B cell (primary cell): Measurements from ENCODE around the gene CALHM4. TPM values are rescaled to one million over a fixed set of nuclear protein-coding genes. Genes with fewer than 3 reads are reported as not detected.

Source experiments
- ATAC-seq: fragments of 200-7000 bp; cut with Tn5 transposase; one replicate; pipeline ENCODE4 v1.10.0; 2021; ENCODE audit warnings: low read depth, mild to moderate bottlenecking, moderate number of reproducible peaks, moderate library complexity
- CTCF ChIA-PET: fragments of 350-600 bp; sonication (Branson Sonifier 250); formaldehyde crosslinking; loops from one replicate; lab custom pipeline; 2021; ENCODE audit warnings: antibody characterized with exemption, inconsistent platforms; lab: Charles Lee
- POLR2A ChIA-PET: fragments of 350-600 bp; sonication (Branson Sonifier 250); formaldehyde crosslinking; loops from one replicate; lab custom pipeline; 2021; ENCODE audit warnings: antibody characterized with exemption; lab: Charles Lee
- DNase-seq: peaks from one replicate; pipeline ENCODE4 v3.0.0; 2013
- H2AFZ ChIP-seq: 2 replicates; pipeline ENCODE4 v1.6.1; 2012; ENCODE audit warnings: mild to moderate bottlenecking, low read depth, low read length; ENCODE audit not compliant: insufficient read depth, poor library complexity, severe bottlenecking
- H3K27ac ChIP-seq, 2 donors: 1 replicate in 1 of 2; 2 replicates in 1 of 2; pipeline ENCODE4 v1.5.1; 2012 to 2013; ENCODE audit warnings: low read length in 2 of 2, mild to moderate bottlenecking in 2 of 2, moderate library complexity in 1 of 2
- H3K27me3 ChIP-seq, 4 experiments: fragments of 200-600 bp in 1 of 4; sonication (generic) in 1 of 4; replicated peaks in 1 of 4; 1 replicate in 2 of 4; 2 replicates in 2 of 4; pipeline versions ENCODE4 v1.6.1 to v1.7.0; 2013 to 2016; ENCODE audit warnings: low read length in 3 of 4, mild to moderate bottlenecking in 2 of 4, mixed read lengths in 1 of 4, moderate library complexity in 1 of 4; ENCODE audit not compliant: insufficient read depth in 4 of 4, control insufficient read depth in 3 of 4; ENCODE audit errors: control extremely low read depth in 1 of 4
- H3K36me3 ChIP-seq, 2 experiments: replicated peaks in 1 of 2; 1 replicate in 1 of 2; 2 replicates in 1 of 2; pipeline versions ENCODE4 v1.6.1 to v1.7.1; 2013; ENCODE audit warnings: low read length in 1 of 2; ENCODE audit not compliant: insufficient read depth in 2 of 2, control insufficient read depth in 1 of 2; ENCODE audit errors: control extremely low read depth in 1 of 2, extremely low read depth in 1 of 2
- H3K4me1 ChIP-seq, 2 donors: fragments of 200-600 bp in 1 of 2; sonication (generic) in 1 of 2; 1 replicate in 1 of 2; 2 replicates in 1 of 2; pipeline versions ENCODE4 v1.5.1 to v1.6.1; 2013 to 2017; ENCODE audit warnings: low read length in 2 of 2; ENCODE audit not compliant: control insufficient read depth in 2 of 2, insufficient read depth in 2 of 2
- H3K4me2 ChIP-seq: replicated peaks from 2 replicates; pipeline ENCODE3; 2012; ENCODE audit warnings: mild to moderate bottlenecking, low read depth, low read length; ENCODE audit not compliant: poor library complexity, severe bottlenecking
- H3K4me3 ChIP-seq, 5 experiments: fragments of 200-600 bp in 1 of 5; sonication (generic) in 1 of 5; 1 replicate in 3 of 5; 2 replicates in 2 of 5; pipeline versions ENCODE4 v1.5.1 to v1.7.0; 2011 to 2016; ENCODE audit warnings: low read length in 4 of 5, mild to moderate bottlenecking in 4 of 5, low read depth in 2 of 5, control low read depth in 1 of 5, moderate library complexity in 1 of 5; ENCODE audit not compliant: insufficient read depth in 1 of 5; ENCODE audit errors: control extremely low read depth in 1 of 5, extremely low read depth in 1 of 5
- H3K79me2 ChIP-seq: fragments of 200-600 bp; sonication (generic); one replicate; pipeline ENCODE4 v1.6.0; 2016; ENCODE audit warnings: low read length; ENCODE audit not compliant: control insufficient read depth, insufficient read depth
- H3K9ac ChIP-seq: fragments of 200-600 bp; sonication (generic); 2 replicates; pipeline ENCODE4 v1.6.1; 2017; ENCODE audit warnings: mild to moderate bottlenecking, low read length, moderate library complexity
- H3K9me3 ChIP-seq, 3 donors: one replicate each; pipeline versions ENCODE4 v1.6.1 to v1.7.1; 2013; ENCODE audit warnings: low read length in 2 of 3; ENCODE audit not compliant: control insufficient read depth in 2 of 3, insufficient read depth in 1 of 3; ENCODE audit errors: control extremely low read depth in 1 of 3
- H4K20me1 ChIP-seq: 2 replicates; pipeline ENCODE4 v1.6.0; 2012; ENCODE audit warnings: mild to moderate bottlenecking, low read length; ENCODE audit not compliant: insufficient read depth, control insufficient read depth, poor library complexity, severe bottlenecking
- H3K27ac Mint-ChIP-seq: one replicate; pipeline ENCODE4 v1.8.0; 2021; ENCODE audit warnings: mixed read lengths
- H3K27me3 Mint-ChIP-seq: one replicate; pipeline ENCODE4 v1.8.0; 2021; ENCODE audit warnings: mixed read lengths
- H3K4me1 Mint-ChIP-seq: one replicate; pipeline ENCODE4 v1.8.0; 2021; ENCODE audit warnings: mixed read lengths
- H3K4me3 Mint-ChIP-seq: one replicate; pipeline ENCODE4 v1.8.0; 2021; ENCODE audit warnings: mixed read lengths
- H3K9me3 Mint-ChIP-seq: one replicate; pipeline ENCODE4 v1.8.0; 2022; ENCODE audit warnings: mixed read lengths; ENCODE audit not compliant: insufficient read depth
- EZH2 ChIP-seq: IDR thresholded peaks from 2 replicates; pipeline ENCODE4 v1.6.1; 2012; ENCODE audit warnings: borderline replicate concordance, low read depth, mild to moderate bottlenecking, moderate library complexity, low read length; ENCODE audit not compliant: insufficient read depth, poor library complexity, severe bottlenecking
- WGBS: methylation state at CpG from one replicate; pipeline ENCODE4 v1.1.5; 2013; ENCODE audit warnings: missing lambda C conversion rate; ENCODE audit not compliant: insufficient coverage; 5-methylcytosine and 5-hydroxymethylcytosine counted together
- intact Hi-C: fragments of 100-400 bp; cut with micrococcal nuclease; formaldehyde crosslinking; loops from one replicate; pipeline ENCODE4 v1.10.0; 2022
- polyA plus RNA-seq: library from polyadenylated mRNA; depleted of rRNA; stranded (reverse); fragments of >200 nt; gene quantifications from 2 replicates; pipeline ENCODE4 v1.2.3, GENCODE V29; 2012
- total RNA-seq, 2 donors: library from RNA; stranded (reverse); fragments of 120-200 nt in 1 of 2; gene quantifications; 1 replicate in 1 of 2; 2 replicates in 1 of 2; pipeline versions ENCODE4 v1.2.3 to v1.2.4, GENCODE V29; 2013 to 2022
- TF ChIP-seq, protein P1 (sequence below): fragments of 200-600 bp; IDR thresholded peaks from one replicate; pipeline ENCODE4 v1.8.0; 2022; ENCODE audit warnings: antibody characterized with exemption, mild to moderate bottlenecking

Gene CALHM4
- total and polyA plus RNA-seq, 2 donors (not counting 1 experiment from before 2014, with no cell fraction given), result not detected

DNA sequence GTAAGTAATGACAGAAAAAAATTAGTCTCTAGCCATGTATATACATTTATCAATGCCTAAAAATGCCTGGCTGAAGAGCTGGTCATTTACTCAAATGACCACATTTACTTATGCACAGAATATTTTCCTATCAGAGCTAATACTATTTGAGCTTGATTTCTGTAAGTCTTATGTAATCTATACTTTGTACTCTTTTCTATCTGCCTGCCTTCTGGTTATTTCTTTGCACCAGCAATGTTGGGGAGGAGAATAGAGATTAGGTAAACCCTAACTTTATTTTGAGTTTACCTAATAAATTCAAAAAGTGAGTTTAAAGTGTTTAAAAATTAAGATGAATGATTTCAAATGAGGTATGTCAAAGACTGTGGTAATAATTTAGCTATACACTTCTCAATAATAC lies 38.4 kb upstream of the CALHM4 start:
- no peak overlapping the region for H3K4me3 Mint-ChIP-seq
- TF ChIP-seq EZH2, result no peak
- TF ChIP-seq, protein P1, sequence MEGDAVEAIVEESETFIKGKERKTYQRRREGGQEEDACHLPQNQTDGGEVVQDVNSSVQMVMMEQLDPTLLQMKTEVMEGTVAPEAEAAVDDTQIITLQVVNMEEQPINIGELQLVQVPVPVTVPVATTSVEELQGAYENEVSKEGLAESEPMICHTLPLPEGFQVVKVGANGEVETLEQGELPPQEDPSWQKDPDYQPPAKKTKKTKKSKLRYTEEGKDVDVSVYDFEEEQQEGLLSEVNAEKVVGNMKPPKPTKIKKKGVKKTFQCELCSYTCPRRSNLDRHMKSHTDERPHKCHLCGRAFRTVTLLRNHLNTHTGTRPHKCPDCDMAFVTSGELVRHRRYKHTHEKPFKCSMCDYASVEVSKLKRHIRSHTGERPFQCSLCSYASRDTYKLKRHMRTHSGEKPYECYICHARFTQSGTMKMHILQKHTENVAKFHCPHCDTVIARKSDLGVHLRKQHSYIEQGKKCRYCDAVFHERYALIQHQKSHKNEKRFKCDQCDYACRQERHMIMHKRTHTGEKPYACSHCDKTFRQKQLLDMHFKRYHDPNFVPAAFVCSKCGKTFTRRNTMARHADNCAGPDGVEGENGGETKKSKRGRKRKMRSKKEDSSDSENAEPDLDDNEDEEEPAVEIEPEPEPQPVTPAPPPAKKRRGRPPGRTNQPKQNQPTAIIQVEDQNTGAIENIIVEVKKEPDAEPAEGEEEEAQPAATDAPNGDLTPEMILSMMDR, result no peak
- ATAC-seq (no peak), DNase-seq (no peak)
- POLR2A ChIA-PET, result no interaction called here
- no peaks in the 10 kb centered on the region for H3K36me3 ChIP-seq
- H3K9me3 Mint-ChIP-seq, result no peaks in the 10 kb centered on the region
- peaks cover 5 to 6% of the 10 kb centered on the region in 2 donors for H3K4me1 ChIP-seq
- H3K4me1 Mint-ChIP-seq, result peaks cover 18% of the 10 kb centered on the region
- H4K20me1 ChIP-seq, result no peaks in the 10 kb centered on the region
- no peak overlapping the region for H3K9ac ChIP-seq
- H3K79me2 ChIP-seq, result no peaks in the 10 kb centered on the region
- H3K27ac Mint-ChIP-seq, result no peak overlapping the region
- peaks cover 3% of the 10 kb centered on the region for H3K27me3 Mint-ChIP-seq
- CTCF ChIA-PET, result interaction anchor here (0.9 to 4.5 kb wide), 6 partner anchors 9 to 247 kb away, joined by 3 to 21 read pairs (median 4); no protein-coding TSS in a partner anchor
- H2AFZ ChIP-seq, result no peak overlapping the region
- no peak overlapping the region for H3K27ac ChIP-seq
- no peak overlapping the region for H3K4me3 ChIP-seq
- H3K4me2 ChIP-seq, result no peak overlapping the region
- intact Hi-C loops, result no loop called here
- no peaks in the 10 kb centered on the region for H3K9me3 ChIP-seq
- H3K27me3 ChIP-seq, result no peaks in the 10 kb centered on the region

DNA sequence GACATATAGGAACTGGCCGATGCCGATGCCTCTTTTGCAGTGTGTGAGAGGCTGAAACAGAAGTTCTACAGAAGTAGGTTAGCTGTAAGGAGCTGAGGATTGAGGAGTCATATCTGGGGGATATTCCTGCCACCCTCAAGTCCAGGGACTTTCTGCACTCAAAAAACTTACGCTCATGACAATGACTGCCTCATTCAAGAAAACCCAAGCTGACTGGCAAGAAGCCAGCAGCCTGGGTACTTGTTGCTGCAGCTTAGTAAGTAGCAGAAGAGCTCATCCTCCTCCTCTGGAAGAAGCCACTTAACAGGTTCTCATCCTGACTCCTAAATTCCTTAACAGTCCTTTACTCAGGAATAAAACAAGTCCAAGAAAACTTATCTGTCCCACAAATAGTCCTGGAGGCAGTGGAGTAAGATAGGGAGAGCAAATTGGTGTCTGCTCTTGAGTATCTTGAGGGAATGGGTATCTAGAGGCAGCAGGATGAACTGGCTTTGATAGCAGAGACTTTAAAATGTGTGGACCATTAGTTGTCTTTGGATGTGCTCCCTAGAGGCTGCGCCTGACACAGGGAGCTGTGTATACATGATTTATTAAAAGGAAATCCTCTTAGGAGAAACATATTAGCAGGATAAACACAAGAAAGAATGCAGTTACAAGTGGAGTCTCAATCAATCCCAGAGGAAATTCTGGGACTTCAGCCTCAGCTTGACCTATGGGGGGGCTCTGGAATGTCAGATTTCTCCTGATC lies 34.8 kb upstream of the CALHM4 start:
- 97% methylated on average over 4 of the region's 4 CpGs for WGBS
- TF ChIP-seq EZH2, result no peak
- TF ChIP-seq, protein P1, result no peak
- Histone ChIP-seq H3K27ac (no peak overlapping the region), H3K4me3 (no peak overlapping the region), H3K79me2 (no peaks in the 10 kb centered on the region), H3K4me2 (no peak overlapping the region), H3K9ac (no peak overlapping the region), H3K4me1 (no peaks in the 10 kb centered on the region), H4K20me1 (no peaks in the 10 kb centered on the region), H2AFZ (no peak overlapping the region), H3K36me3 (no peaks in the 10 kb centered on the region), H3K27me3 (no peaks in the 10 kb centered on the region), H3K9me3 (no peaks in the 10 kb centered on the region)
- no peak for DNase-seq
- H3K9me3 Mint-ChIP-seq, result no peaks in the 10 kb centered on the region
- ChIA-PET CTCF (interaction anchor here (1.2 to 2.6 kb wide), 3 partner anchors 15 to 230 kb away, joined by 3 to 6 read pairs (median 4); no protein-coding TSS in a partner anchor), POLR2A (interaction anchor here (0.6 kb wide), 1 partner anchor 168 kb away, joined by 6 read pairs; no protein-coding TSS in a partner anchor)
- peaks cover 3% of the 10 kb centered on the region for H3K27me3 Mint-ChIP-seq
- no peak for ATAC-seq
- no peak overlapping the region for H3K27ac Mint-ChIP-seq
- no peak overlapping the region for H3K4me3 Mint-ChIP-seq
- intact Hi-C loops, result no loop called here
- H3K4me1 Mint-ChIP-seq, result peaks cover 3% of the 10 kb centered on the region
